SK-N-SH (cell line): ENCODE results near the gene LPCAT2. TPM values are rescaled to one million over a fixed set of nuclear protein-coding genes. Genes with fewer than 3 reads are reported as not detected.

Experiments
- CHD2 ChIP-seq: fragments of 150-350 bp; IDR thresholded peaks from 2 replicates; pipeline ENCODE4 v1.6.1; 2018; ENCODE audit warnings: low read length; ENCODE audit not compliant: partially characterized antibody
- ELF1 ChIP-seq: IDR thresholded peaks from 2 replicates; pipeline ENCODE4 v1.4.0; 2012
- EZH2phosphoT487 ChIP-seq: fragments of 200-600 bp; sonication (generic); IDR thresholded peaks from 2 replicates; pipeline ENCODE4 v1.6.1; 2017; ENCODE audit warnings: low read depth, mixed run types, mild to moderate bottlenecking, antibody characterized with exemption, moderate library complexity, borderline replicate concordance
- GATA2 ChIP-seq: sonication (generic); formaldehyde crosslinking; IDR thresholded peaks from 2 replicates; pipeline ENCODE4 v1.5.0; 2020; ENCODE audit warnings: mild to moderate bottlenecking, missing genetic modification reagents
- JUND ChIP-seq: IDR thresholded peaks from 2 replicates; pipeline ENCODE4 v1.4.0; 2012
- MEF2A ChIP-seq: IDR thresholded peaks from 2 replicates; pipeline ENCODE4 v1.4.0; 2012; ENCODE audit warnings: low read depth, borderline replicate concordance
- NFIC ChIP-seq: IDR thresholded peaks from 2 replicates; pipeline ENCODE4 v1.4.0; 2012; ENCODE audit warnings: borderline replicate concordance
- NRF1 ChIP-seq: IDR thresholded peaks from 2 replicates; pipeline ENCODE4 v1.6.1; 2012; ENCODE audit warnings: low read depth, mild to moderate bottlenecking, low read length
- POLR2AphosphoS5 ChIP-seq: IDR thresholded peaks from 2 replicates; pipeline ENCODE4 v1.6.1; 2012; ENCODE audit warnings: low read depth, low read length
- RAD21 ChIP-seq: IDR thresholded peaks from 2 replicates; pipeline ENCODE4 v1.6.1; 2012; ENCODE audit warnings: mild to moderate bottlenecking, low read length
- RCOR1 ChIP-seq: fragments of 150-350 bp; IDR thresholded peaks from 2 replicates; pipeline ENCODE4 v1.6.1; 2017; ENCODE audit warnings: antibody characterized with exemption, low read length
- RXRA ChIP-seq: IDR thresholded peaks from 2 replicates; pipeline ENCODE4 v1.4.0; 2012; ENCODE audit warnings: low read depth, mild to moderate bottlenecking, borderline replicate concordance
- SIN3A ChIP-seq: IDR thresholded peaks from 2 replicates; pipeline ENCODE4 v1.6.1; 2012; ENCODE audit warnings: low read depth, mild to moderate bottlenecking, low read length, moderate library complexity, borderline replicate concordance
- SMC3 ChIP-seq: IDR thresholded peaks from 2 replicates; pipeline ENCODE4 v1.6.1; 2012; ENCODE audit warnings: low read depth, low read length, improper control_type of control experiment
- TEAD4 ChIP-seq: IDR thresholded peaks from 2 replicates; pipeline ENCODE4 v1.4.0; 2012; ENCODE audit warnings: mild to moderate bottlenecking, borderline replicate concordance; ENCODE audit not compliant: insufficient read depth
- polyA plus RNA-seq, 3 experiments: library from polyadenylated mRNA; depleted of rRNA; stranded (reverse); fragments of >200 nt; gene quantifications; 2 replicates each; pipeline ENCODE4 v1.2.3, GENCODE V29; 2012
- TF ChIP-seq, protein P1 (sequence below): IDR thresholded peaks from 2 replicates; pipeline ENCODE4 v1.4.0; 2012; ENCODE audit warnings: low read depth, borderline replicate concordance
- TF ChIP-seq, protein P2 (sequence below): fragments of 200-600 bp; sonication (generic); IDR thresholded peaks from 2 replicates; pipeline ENCODE4 v1.6.1; 2017; ENCODE audit warnings: antibody characterized with exemption, mild to moderate bottlenecking, moderate library complexity
- TF ChIP-seq, protein P3 (sequence below): IDR thresholded peaks from 2 replicates; pipeline ENCODE4 v1.4.0; 2012; ENCODE audit warnings: low read depth
- TF ChIP-seq, protein P4 (sequence below): fragments of 150-350 bp; IDR thresholded peaks from 2 replicates; pipeline ENCODE4 v1.6.1; 2017; ENCODE audit warnings: antibody characterized with exemption, low read length, low read depth, borderline replicate concordance
- TF ChIP-seq, protein P5 (sequence below): IDR thresholded peaks from 2 replicates; pipeline ENCODE4 v1.6.1; 2012; ENCODE audit warnings: mild to moderate bottlenecking, low read depth, low read length, moderate library complexity

Gene LPCAT2
- polyA plus RNA-seq, 1 of the 3 experiments (the other 2 are of a cell fraction): 9.1 TPM

DNA sequence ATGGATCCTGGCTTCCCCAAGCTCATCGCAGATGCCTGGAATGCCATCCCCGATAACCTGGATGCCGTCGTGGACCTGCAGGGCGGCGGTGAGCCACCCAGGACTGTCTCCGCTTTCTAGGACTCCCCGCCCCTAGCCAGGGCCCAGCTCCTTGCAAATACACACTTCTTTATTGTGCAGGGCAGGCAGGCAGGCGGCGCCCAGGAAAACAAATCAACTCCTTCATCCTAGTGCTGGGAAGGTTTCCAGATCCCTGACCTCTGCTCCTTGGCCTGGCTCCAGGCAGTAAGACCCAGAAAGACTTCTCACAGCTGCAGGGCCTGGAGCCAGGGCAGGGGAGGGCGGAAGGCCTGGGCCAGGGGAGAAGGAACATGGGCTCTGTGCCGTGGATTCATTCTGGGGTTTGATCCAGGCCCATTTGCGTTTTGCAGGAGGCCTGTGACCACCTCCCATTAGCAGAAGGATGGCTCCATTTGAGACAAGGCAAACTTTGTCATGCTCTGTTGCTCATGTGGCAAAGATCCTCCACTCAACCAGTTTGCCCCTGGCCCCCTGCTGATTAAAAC, 6.0 kb upstream of the LPCAT2 start (continued):
- TF ChIP-seq, protein P1, sequence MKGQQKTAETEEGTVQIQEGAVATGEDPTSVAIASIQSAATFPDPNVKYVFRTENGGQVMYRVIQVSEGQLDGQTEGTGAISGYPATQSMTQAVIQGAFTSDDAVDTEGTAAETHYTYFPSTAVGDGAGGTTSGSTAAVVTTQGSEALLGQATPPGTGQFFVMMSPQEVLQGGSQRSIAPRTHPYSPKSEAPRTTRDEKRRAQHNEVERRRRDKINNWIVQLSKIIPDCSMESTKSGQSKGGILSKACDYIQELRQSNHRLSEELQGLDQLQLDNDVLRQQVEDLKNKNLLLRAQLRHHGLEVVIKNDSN: no peak
- TF ChIP-seq, protein P2, sequence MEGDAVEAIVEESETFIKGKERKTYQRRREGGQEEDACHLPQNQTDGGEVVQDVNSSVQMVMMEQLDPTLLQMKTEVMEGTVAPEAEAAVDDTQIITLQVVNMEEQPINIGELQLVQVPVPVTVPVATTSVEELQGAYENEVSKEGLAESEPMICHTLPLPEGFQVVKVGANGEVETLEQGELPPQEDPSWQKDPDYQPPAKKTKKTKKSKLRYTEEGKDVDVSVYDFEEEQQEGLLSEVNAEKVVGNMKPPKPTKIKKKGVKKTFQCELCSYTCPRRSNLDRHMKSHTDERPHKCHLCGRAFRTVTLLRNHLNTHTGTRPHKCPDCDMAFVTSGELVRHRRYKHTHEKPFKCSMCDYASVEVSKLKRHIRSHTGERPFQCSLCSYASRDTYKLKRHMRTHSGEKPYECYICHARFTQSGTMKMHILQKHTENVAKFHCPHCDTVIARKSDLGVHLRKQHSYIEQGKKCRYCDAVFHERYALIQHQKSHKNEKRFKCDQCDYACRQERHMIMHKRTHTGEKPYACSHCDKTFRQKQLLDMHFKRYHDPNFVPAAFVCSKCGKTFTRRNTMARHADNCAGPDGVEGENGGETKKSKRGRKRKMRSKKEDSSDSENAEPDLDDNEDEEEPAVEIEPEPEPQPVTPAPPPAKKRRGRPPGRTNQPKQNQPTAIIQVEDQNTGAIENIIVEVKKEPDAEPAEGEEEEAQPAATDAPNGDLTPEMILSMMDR: peak; percentile 7; the same call in 1 of the 2 replicates
- TF ChIP-seq, protein P3, sequence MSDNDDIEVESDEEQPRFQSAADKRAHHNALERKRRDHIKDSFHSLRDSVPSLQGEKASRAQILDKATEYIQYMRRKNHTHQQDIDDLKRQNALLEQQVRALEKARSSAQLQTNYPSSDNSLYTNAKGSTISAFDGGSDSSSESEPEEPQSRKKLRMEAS: peak; percentile 73
- TF ChIP-seq POLR2AphosphoS5: peak; percentile 78
- no peak for TF ChIP-seq RCOR1
- no peak for TF ChIP-seq NRF1
- peak; percentile 99 for TF ChIP-seq NFIC
- TF ChIP-seq SMC3: peak; percentile 16; the same call in 1 of the 2 replicates
- TF ChIP-seq CHD2: no peak
- TF ChIP-seq RXRA: peak; percentile 82; the same call in 1 of the 2 replicates
- peak; percentile 26; the same call in 1 of the 2 replicates for TF ChIP-seq JUND
- TF ChIP-seq, protein P4, sequence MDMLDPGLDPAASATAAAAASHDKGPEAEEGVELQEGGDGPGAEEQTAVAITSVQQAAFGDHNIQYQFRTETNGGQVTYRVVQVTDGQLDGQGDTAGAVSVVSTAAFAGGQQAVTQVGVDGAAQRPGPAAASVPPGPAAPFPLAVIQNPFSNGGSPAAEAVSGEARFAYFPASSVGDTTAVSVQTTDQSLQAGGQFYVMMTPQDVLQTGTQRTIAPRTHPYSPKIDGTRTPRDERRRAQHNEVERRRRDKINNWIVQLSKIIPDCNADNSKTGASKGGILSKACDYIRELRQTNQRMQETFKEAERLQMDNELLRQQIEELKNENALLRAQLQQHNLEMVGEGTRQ: no peak
- TF ChIP-seq EZH2phosphoT487: no peak
- 0 out of 2 replicates have a peak, but pooled peaks have one; percentile 33 for TF ChIP-seq SIN3A
- 0 out of 2 replicates have a peak, but pooled peaks have one; percentile 29 for TF ChIP-seq ELF1
- no peak for TF ChIP-seq MEF2A
- TF ChIP-seq, protein P5, sequence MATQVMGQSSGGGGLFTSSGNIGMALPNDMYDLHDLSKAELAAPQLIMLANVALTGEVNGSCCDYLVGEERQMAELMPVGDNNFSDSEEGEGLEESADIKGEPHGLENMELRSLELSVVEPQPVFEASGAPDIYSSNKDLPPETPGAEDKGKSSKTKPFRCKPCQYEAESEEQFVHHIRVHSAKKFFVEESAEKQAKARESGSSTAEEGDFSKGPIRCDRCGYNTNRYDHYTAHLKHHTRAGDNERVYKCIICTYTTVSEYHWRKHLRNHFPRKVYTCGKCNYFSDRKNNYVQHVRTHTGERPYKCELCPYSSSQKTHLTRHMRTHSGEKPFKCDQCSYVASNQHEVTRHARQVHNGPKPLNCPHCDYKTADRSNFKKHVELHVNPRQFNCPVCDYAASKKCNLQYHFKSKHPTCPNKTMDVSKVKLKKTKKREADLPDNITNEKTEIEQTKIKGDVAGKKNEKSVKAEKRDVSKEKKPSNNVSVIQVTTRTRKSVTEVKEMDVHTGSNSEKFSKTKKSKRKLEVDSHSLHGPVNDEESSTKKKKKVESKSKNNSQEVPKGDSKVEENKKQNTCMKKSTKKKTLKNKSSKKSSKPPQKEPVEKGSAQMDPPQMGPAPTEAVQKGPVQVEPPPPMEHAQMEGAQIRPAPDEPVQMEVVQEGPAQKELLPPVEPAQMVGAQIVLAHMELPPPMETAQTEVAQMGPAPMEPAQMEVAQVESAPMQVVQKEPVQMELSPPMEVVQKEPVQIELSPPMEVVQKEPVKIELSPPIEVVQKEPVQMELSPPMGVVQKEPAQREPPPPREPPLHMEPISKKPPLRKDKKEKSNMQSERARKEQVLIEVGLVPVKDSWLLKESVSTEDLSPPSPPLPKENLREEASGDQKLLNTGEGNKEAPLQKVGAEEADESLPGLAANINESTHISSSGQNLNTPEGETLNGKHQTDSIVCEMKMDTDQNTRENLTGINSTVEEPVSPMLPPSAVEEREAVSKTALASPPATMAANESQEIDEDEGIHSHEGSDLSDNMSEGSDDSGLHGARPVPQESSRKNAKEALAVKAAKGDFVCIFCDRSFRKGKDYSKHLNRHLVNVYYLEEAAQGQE: 0 out of 2 replicates have a peak, but pooled peaks have one; percentile 33
- TF ChIP-seq TEAD4: peak; percentile 85
- no peak for TF ChIP-seq GATA2 (CRISPR knock-in tag)
- peak; percentile 20; the same call in 1 of the 2 replicates for TF ChIP-seq RAD21
